ENCODE data around the gene PTCD2.
"Not testable (repeated sequence)": the region's sequence is repeated elsewhere in the genome, so short reads cannot be mapped to it uniquely, and the experiment has no call there.

PTCD2 gene

DNA sequence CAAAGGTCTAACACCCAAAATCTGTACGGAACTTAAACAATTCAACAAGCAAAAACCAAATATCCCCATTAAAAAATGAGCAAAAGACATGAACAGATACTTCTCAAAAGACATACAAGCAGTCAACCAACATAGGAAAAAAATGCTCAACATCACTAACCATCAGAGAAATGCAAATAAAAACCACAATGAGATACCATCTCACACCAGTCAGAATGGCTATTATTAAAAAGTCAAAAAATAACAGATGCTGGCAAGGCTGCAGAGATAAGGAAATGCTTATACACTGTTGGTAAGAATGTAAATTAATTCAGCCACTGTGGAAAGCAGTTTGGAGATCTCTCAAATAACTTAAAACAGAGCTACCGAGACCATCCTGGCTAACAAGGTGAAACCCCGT, 22.0 kb upstream of the PTCD2 start:
- DNase-seq (ENCODE audit: low spot score) = not testable (repeated sequence)

DNA sequence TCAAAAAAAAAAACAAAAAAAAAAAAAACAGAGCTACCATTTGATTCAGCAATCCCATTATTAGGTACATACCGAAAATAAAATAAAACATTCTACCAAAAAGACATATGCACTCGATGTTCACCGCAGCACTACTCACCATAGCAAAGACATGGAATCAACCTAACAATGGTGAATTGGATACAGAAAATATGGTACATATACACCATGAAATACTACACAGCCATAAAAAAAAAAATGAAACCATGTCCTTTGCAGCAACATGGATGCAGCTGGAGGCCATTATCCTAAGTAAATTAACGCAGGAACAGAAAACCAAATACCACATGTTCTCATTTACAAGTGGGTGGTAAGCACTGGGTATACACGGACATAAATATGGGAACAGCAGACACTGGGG, 21.5 kb upstream of the PTCD2 start:
- DNase-seq (ENCODE audit: low spot score) = no peak

DNA sequence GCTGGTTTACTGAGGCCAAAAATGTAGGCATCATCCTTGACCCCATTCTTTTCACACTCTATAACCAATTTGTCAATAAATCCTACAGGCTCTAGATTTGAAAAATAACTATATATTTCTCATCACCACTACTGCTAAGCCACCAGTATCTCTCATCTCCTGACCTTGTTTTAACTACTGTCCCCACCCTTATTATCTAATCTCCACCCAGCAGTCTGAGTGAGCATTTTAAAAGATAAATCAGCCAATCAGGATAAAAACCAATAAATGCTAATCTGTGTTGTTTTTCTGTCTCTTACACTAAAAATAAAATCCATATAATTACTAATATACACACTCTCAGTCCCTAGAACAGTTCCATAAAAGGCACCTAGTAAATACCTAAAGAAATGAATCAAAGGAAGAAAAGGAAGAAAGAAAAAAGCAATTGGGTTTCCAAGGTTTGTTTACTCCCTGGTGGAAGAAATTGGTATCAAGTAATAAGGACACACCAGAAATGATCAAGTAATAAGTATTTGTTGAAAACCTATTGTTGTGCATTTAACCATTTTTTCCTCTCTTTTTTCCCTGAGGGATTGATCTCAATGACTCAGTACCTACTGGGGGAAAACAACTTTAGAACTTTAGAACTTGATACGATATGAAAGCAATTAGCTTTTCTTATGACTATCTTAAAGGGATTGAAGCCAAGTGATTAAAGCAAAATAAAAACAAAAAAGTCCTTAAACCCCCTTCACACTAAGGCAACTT, 19.4 kb upstream of the PTCD2 start:
- no peak for DNase-seq (ENCODE audit: low spot score)

DNA sequence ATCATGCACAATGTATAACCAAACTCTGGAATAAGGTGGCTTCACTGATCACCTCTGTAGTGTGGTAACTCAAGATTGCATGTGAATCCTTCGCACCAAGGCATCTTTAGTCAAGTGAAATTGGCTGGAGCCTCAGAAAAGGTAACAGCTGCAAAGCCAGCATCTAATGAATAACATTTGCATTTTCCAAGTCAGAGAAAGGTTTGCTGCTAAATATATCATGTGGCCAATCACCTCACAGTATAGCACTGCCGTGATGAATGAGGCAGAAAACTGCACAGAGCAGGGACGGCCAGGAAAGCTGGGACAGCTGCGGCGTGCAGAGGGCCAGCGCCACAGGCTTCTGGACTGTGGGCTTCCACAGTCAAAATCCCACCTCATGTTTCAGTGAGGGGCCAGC, 18.6 kb upstream of the PTCD2 start:
- no peak for DNase-seq (ENCODE audit: low spot score)

DNA sequence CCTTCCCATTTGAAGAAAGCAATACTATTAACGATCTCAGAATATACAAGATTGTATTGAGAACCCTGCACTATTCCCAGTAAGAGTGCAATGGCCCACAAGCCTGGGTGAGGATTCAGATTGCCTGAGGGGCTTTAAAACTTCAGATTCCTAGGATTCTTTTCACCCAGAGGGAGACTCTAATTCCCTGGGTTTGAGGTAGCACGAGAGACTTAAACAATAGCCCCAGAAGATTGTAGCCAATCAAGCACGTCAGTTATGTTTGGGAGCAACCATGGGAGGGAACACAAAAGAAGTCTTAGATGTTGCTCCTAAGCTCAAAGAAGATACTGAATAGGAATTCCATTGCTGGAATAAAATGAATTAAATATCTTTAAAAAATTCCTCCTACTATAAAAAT, 18.0 kb upstream of the PTCD2 start:
- DNase-seq (ENCODE audit: low spot score) = no peak

DNA sequence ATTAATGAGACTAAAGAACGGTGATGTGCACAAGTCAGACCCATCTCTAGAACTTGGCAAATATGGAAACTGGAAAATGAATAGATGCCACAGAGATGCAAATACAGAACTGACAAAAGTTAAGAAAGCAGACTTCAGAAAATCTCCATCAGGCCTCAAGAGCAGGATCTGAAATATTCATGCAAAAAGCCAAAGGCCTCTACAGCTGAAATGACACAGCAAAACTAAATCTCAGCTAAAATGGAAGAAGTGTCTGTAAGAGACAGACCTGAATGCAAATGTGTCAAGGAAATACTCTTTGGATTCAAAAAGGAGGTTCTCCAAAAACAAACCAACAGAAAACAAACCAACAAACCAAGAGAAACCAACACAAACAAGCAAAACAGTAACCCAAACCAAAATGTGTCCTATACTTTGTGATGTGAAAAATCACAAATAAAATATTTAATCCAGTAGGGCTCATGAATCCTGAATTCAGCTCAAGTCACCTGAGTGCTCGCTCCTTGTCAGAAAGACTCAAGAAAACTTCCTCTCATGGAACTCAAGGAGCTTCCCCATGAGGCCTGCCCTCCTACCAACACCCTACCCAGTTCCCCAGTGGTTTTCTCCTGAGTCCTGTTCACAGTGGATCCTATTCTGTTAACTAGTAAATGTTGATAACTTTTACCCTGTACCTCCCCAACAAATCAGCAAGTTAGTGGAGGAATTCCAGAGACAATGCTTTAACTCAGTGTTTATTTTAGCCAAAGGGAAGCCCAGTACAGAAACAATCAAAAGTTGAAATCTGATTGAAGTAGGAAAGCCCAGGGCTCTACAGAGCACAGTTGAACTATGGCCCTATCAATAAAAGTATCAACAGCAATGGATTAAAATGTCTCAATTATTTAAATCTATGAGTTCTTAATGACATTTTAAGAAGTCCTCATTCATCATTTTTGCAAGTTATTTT, 14.7 kb upstream of the PTCD2 start:
- DNase-seq (ENCODE audit: low spot score) = no peak

DNA sequence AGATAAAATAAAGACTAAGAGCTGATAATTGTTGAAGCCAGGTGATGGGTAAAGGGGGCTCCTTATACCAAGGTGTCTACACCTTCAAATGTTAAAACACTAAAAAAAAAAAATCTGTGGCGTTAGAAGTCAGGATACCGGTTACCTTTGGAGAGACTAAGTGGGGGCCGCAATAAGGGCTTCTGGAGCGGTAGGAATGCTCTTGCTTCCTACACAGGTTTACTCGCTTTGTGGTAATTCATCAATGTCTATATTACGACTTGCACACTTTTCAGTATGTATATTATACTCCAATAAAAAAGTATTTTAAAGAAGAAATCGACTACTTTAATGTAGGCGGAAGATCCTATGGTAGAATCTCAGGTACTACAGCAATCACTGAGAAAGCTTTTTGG, 12.6 kb upstream of the PTCD2 start:
- no peak for DNase-seq (ENCODE audit: low spot score)

DNA sequence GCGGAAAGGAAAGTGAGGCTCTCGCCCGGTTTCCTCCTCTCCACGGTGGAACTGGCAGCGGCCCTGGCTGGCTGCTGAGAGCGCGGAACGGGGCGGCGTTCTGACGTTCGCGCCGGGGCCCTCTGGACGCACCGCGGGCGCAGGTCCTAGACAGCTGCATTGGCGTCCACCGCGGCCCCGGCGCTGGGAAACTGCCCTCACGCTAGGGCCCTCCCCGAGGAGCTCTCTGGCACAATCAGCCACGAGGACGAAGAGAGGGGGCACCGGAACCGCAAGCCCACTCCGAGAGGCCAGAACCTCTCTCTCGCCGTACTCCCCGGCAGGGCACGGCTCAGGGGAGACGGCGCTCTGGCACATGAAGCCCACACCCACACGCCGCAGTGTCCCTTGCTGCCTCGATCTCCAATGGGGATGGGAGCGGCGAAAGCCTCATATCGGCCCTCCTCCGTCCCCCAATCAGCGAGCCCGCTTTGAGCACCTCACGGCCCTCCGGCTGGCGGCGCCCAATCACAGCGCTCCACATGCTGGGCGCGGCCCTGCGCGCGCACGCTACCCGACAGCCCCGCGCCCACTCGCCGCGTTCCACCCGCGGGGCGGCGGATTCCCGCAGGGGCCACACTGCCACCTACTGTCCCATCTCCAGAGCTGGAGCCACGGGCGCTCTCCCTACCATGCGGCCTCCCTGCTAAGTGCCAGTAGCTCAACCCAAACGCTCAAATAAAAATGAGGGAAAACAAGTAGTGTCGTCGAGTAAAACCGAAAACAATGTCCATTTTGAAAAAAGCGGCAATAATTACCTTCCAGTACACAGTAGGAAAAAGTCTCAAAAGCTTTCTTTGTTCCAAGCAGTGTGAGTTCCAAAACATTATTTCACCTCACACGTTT, 12.0 kb upstream of the PTCD2 start:
- peak; percentile 98 for DNase-seq (ENCODE audit: low spot score)

DNA sequence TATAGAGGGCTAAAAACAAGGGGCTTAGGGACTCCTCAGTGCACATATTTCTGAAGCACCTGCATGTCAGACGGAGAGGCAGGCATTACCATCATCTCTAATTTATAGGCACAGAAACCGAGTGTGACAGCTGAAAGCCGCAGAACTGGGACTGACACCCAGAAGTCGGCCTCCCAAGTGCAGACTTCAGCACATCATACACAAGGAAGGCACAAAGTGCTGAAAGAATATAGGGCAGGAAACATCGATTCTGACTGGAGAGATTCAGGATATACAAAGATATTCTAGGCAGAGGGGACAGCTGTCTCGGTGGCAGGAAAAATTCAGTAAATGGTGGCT, 11.4 kb upstream of the PTCD2 start:
- DNase-seq (ENCODE audit: low spot score) = no peak

DNA sequence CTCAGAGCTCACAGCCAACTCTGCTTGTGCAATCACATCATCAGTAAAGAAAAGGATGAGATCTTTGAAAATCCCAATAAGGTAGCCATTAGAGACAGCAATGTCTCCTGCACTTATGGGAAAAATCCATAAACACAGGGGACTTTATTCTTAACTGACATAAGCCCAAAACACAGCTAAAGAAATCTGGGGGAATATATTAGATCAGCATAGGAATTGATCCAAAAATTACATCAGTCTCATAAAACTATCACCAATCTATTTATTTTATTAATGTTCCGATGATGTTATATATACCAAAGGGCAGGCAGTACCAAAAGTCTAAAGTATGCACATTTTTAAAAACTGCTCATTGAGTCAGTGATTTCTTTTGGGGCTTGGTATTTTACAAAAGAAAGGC, 7.0 kb upstream of the PTCD2 start:
- DNase-seq (ENCODE audit: low spot score) = no peak

DNA sequence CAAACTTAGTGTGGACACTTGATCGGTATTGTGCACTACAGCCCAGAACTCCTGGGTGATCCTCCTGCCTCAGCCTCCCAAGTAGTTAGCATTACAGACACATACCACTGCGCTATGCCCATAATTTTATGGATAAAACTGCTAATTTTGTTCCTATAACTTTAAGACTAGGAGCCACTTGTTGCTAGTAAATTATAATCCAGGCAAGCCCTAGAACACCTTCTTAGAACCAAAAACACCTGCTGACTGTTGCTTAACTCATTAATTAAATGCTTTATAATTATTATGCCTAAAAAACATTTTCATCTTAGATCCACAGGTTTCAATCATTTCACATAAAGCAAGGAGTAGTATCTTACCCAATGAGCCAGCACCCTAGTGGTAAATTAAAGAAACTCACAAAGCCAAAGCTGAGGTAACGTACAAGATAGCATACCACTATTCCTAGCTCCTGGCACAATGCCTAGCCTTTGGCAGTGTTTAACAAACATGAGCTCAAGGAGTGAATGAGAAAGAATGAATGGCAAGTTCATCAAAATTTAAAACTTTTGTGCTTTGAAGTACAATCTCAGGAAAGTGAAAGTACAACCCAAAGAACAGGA, 5.5 kb upstream of the PTCD2 start:
- DNase-seq (ENCODE audit: low spot score) = no peak

DNA sequence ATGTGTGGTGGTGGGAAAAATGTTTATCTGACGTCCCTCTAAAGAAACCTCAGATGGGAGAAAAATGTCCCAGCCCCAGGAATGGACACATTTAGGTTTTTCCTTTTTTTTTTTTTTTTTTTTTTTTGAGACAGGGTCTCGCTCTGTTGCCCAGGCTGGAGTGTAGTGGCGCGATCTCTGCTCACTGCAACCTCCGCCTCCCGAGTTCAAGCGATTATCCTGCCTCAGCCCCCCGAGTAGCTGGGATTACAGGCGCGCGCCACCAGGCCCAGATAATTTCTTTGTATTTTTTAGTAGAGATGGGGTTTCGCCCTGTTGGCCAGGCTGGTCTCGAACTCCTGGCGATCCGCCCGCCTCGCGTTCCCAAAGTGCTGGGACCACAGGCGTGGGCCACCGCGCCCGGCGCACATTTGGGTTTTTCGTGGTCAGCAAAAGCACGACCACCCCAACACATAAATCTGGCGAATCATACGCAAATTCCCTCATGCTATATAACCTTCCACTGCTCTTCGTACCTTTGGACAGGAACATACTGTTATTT, 668 bp upstream of the PTCD2 start:
- DNase-seq (ENCODE audit: low spot score) = not testable (repeated sequence)

DNA sequence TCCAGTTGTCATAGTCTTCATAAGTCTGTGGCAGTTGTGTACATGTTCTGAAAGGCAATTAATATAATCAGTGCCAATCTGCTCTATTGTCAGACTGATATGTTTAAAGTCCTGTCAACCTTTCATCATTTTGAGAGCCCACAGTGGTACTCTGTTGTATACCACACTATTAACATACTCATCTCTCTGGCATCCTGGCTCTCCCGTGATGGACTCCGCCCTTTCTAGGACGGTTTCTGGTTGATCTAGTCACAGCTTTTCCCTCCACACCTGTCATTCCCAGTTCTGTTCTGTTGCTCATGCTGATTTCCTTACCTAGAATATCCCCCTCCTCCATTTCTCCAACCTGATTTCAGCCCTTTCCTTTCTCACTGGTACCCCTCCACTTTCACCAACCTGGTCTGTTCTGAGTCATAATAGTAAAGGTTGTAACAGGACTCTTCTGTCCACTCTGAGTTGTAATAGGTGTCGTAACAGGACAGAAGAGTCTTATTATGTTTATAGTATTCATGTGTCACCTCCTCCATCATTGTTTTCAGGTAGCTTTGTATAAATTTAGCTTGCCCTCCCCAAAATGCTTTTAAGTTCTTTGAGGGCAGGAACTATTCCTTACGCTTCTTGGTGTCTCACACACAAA, 4.1 kb downstream of the PTCD2 start:
- no peak for DNase-seq (ENCODE audit: low spot score)

DNA sequence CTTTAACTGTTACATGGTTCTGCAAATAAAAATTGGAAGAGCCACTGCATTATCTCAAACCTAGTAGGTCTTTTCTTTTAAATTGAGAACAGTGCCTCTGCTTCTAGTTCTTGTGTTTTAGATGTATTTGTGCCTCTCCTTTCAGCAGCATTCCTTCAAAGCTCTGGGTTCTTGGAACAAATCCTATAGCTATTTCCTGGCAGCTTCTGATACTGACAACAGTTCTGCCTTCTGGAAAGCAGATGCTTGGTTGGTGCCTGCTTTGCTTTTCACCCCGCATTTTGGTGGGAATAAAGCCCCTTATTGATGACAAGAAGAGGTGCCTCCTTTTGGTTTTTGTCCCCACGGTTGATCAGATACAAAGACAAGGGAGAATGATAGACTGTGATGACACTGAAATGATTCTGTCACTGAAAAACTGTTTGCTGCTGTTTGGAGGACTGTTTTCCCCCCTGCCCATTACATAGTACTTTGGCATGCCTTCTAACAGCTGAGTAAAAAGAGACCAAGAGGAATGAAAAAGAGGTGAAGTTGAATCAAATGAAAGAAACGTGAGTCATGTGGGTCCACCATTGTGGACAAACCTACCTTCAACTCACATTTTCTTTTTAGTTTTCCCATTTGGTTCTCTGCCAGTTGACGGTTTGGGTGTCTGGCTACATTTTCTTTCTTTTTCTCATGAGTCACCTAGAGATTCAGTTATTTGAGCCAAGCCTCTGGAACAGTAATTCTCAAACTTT, 5.6 kb downstream of the PTCD2 start:
- peak; percentile 9 for DNase-seq (ENCODE audit: low spot score)

DNA sequence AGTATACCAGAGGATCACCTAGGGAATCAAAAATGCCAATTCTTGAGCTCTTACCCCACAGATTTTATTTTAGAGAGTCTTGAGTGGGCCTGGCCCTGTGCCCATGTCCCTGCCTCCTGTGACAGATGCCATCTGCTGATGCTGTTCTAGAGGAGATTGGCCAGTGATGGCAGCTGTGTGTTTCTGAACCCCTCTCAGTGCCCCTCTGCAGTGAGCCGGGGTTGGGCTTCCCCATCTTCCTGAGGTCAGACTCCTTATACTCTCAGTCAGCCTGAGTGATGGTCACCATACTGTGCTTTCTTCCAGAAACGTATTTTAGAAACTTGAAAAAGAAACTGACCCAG, 6.1 kb downstream of the PTCD2 start:
- no peak for DNase-seq (ENCODE audit: low spot score)

DNA sequence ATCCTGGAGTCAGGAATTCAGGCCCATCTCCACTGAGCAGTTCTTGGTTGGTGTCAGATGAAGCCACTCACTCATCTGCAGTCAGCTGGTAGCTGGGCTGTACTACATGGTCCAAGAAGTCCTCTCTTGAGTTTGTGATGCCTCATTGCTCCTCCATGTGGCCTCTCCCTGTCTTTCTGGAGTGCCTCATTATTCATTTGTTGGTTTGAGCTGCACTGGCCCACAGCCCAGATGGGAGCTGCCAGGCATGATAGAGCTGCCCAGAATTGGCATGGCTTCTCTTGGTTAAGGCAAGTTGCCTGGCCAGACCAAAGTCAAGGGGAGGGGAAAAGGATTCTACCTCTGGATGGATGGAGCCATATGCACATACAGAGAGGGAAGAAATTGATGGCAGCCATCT, 8.0 kb downstream of the PTCD2 start:
- DNase-seq (ENCODE audit: low spot score) = peak; percentile 8

DNA sequence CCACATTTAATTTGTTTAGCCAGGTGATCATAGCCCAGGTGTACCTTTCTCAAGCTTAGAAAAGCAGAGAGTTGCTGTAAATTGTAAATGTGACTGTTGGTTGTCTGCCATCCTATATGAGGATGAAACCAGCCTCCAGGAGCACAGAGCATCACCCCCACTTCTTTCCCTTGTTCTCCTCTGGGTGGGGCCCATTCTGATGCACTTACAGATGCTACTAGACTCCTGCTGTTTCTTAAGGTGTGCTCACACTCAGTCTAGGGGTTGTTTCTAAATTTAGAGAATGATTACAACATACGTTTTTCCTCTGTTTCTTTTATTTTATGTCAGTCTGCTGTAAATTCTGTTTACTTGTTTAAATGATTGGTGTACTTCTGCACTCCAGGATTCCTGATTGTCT, 10.5 kb downstream of the PTCD2 start:
- DNase-seq (ENCODE audit: low spot score) = no peak

DNA sequence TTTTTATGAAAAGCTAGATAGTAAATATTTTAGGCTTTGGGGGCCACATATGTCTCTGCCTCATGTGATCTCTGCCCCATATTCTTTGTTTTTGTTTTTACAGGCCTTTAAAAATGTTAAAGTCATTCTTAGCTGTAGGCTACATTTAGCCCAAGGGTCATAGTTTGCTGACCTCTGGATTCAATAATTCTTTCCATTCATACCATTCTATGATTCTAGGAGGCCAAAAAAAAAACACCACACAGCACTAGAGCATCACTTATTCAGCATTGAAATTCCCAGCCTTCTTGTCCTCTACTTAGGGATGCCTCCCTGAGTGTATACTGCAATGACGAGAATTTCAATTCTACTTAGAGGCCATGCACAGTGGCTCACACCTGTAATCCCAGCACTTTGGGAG, 17.0 kb downstream of the PTCD2 start:
- no peak for DNase-seq (ENCODE audit: low spot score)

DNA sequence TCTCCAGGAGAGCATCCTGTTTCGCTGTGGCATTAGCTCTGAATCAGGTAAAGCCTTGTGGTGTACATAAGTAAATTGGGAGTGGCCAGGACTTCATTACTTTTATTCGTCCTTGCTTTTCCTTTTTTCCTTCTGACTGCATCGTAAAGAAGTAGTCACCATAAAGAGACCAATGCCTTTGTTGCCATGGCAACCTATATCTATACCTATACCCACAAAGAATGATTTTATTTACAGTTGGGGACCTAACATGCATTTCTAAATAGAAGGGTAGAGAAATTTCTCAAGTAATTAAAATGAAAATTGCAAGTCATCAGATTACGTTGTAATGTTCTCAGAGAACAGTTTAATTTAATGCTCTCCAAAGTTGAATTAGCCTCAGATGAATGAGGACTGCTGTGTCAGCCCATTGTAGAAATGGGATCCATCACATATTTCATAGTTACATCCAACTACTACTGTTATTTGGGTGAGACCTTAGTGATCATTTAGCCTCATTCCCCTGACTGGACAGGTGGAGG, 18.6 kb downstream of the PTCD2 start:
- no peak for DNase-seq (ENCODE audit: low spot score)

DNA sequence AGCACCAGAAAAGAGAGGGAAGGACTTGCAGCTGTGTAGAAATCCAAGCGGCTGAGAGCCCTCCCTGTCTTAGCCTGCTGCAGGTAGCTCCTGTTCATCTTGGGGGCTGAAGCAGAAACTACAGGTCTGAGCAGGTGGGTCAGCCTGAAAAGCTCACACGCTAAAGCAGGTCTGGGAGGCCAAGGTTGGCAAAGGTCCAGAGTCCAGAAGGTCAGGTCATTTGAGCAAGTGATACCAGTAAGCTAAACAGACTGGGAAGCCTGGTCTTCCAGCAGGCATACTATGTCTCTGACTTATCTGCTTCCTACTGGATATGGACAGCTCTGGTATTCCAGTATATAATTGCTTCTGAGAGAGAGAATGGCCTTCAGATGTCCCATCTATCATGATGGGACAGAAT, 26.2 kb downstream of the PTCD2 start:
- DNase-seq (ENCODE audit: low spot score) = no peak

Data from hepatic stellate cell (primary cell).